Suprapubic skin (tissue), 3 donors: ENCODE results near the gene USP6.

Source experiments
- POLR2A ChIP-seq, 2 donors: fragments of 450-650 bp; IDR thresholded peaks; one replicate each; pipeline ENCODE4 v1.6.1; 2017; ENCODE audit warnings: antibody characterized with exemption in 2 of 2, mild to moderate bottlenecking in 2 of 2, moderate library complexity in 2 of 2
- TF ChIP-seq, protein P1 (sequence below), 2 donors: fragments of 200-600 bp in 1 of 2; fragments of 450-650 bp in 1 of 2; sonication (generic) in 1 of 2; IDR thresholded peaks; one replicate each; pipeline ENCODE4 v1.5.1; 2016 to 2019; ENCODE audit warnings: antibody characterized with exemption in 2 of 2, mild to moderate bottlenecking in 1 of 2, moderate library complexity in 1 of 2

DNA sequence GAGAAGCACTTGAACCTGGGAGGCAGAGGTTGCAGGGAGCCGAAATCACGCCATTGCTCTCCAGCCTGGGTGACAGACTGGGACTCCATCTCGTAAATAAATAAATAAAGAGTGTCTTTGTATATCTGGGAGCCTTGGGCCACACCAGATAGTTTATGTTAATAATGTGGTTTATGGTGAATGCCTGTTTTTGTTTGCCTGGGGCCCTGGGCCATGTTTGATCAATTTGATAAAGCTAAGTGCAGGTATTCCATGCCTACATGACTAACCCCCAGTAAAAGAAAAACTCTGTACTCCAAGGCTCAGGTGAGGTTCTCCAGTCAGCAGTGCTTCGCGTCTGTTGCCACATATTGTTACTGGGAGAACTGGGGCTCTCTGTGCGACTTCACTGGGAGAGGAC lies 103.7 kb downstream of the USP6 start:
- TF ChIP-seq, protein P1, sequence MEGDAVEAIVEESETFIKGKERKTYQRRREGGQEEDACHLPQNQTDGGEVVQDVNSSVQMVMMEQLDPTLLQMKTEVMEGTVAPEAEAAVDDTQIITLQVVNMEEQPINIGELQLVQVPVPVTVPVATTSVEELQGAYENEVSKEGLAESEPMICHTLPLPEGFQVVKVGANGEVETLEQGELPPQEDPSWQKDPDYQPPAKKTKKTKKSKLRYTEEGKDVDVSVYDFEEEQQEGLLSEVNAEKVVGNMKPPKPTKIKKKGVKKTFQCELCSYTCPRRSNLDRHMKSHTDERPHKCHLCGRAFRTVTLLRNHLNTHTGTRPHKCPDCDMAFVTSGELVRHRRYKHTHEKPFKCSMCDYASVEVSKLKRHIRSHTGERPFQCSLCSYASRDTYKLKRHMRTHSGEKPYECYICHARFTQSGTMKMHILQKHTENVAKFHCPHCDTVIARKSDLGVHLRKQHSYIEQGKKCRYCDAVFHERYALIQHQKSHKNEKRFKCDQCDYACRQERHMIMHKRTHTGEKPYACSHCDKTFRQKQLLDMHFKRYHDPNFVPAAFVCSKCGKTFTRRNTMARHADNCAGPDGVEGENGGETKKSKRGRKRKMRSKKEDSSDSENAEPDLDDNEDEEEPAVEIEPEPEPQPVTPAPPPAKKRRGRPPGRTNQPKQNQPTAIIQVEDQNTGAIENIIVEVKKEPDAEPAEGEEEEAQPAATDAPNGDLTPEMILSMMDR (IDR thresholded peaks at IDR 0.05), result no peak
- TF ChIP-seq POLR2A (IDR thresholded peaks at IDR 0.05), result no peak
